Liver (tissue), 9 donors: Measurements from ENCODE around the gene CELF1. TPM values are rescaled to one million over a fixed set of nuclear protein-coding genes. Genes with fewer than 3 reads are reported as not detected.

ENCODE experiments used
- DNase-seq: peaks from one replicate; pipeline ENCODE4 v3.0.0-alpha.2; 2017; ENCODE audit warnings: low spot score
- H3K27ac ChIP-seq, 2 donors: one replicate each; pipeline ENCODE4 v1.7.0; 2013; ENCODE audit warnings: inconsistent platforms in 2 of 2, low read length in 2 of 2, control low read depth in 1 of 2, low read depth in 1 of 2, mild to moderate bottlenecking in 1 of 2
- H3K27me3 ChIP-seq, 4 donors: one replicate each; pipeline versions ENCODE4 v1.6.1 to v1.7.0; 2013; ENCODE audit warnings: low read length in 3 of 4, inconsistent platforms in 1 of 4, mild to moderate bottlenecking in 1 of 4, moderate library complexity in 1 of 4; ENCODE audit not compliant: control insufficient read depth in 4 of 4, insufficient read depth in 4 of 4
- H3K36me3 ChIP-seq, 4 donors: one replicate each; pipeline versions ENCODE4 v1.6.1 to v1.7.0; 2013; ENCODE audit warnings: low read length in 3 of 4, mild to moderate bottlenecking in 3 of 4, low read depth in 1 of 4, moderate library complexity in 1 of 4; ENCODE audit not compliant: control insufficient read depth in 4 of 4, insufficient read depth in 3 of 4
- H3K4me1 ChIP-seq, 4 donors: one replicate each; pipeline versions ENCODE4 v1.6.1 to v1.7.0; 2013; ENCODE audit warnings: low read length in 3 of 4, mild to moderate bottlenecking in 3 of 4, moderate library complexity in 1 of 4; ENCODE audit not compliant: control insufficient read depth in 4 of 4, insufficient read depth in 4 of 4
- H3K4me3 ChIP-seq, 3 donors: one replicate each; pipeline versions ENCODE4 v1.6.1 to v1.7.0; 2013; ENCODE audit warnings: low read length in 3 of 3, control low read depth in 1 of 3, low read depth in 1 of 3, mild to moderate bottlenecking in 1 of 3
- H3K9ac ChIP-seq, 2 donors: one replicate each; pipeline ENCODE4 v1.7.0; 2013; ENCODE audit warnings: low read length in 2 of 2, mild to moderate bottlenecking in 2 of 2, moderate library complexity in 2 of 2, control low read depth in 1 of 2, low read depth in 1 of 2
- H3K9me3 ChIP-seq, 4 donors: one replicate each; pipeline versions ENCODE4 v1.6.1 to v1.7.0; 2013; ENCODE audit warnings: low read length in 3 of 4; ENCODE audit not compliant: control insufficient read depth in 4 of 4
- ATF3 ChIP-seq: IDR thresholded peaks from 2 replicates; pipeline ENCODE4 v1.6.1; 2016; ENCODE audit warnings: antibody characterized with exemption
- EGR1 ChIP-seq, 2 donors: IDR thresholded peaks; 2 replicates each; pipeline ENCODE4 v1.6.1; 2016 to 2018; ENCODE audit warnings: antibody characterized with exemption in 2 of 2, low read depth in 2 of 2
- FOXA1 ChIP-seq: IDR thresholded peaks from 2 replicates; pipeline ENCODE4 v1.6.1; 2016; ENCODE audit warnings: antibody characterized with exemption
- FOXA2 ChIP-seq: IDR thresholded peaks from 2 replicates; pipeline ENCODE4 v1.6.1; 2016; ENCODE audit warnings: antibody characterized with exemption
- GABPA ChIP-seq, 2 donors: IDR thresholded peaks in 1 of 2; conservative IDR thresholded peaks in 1 of 2; 2 replicates each; pipeline ENCODE4 v1.6.1; 2016; ENCODE audit warnings: antibody characterized with exemption in 2 of 2, mild to moderate bottlenecking in 1 of 2, moderate library complexity in 1 of 2
- HNF4A ChIP-seq, 2 donors: conservative IDR thresholded peaks; 2 replicates each; pipeline ENCODE4 v1.6.1; 2016; ENCODE audit warnings: antibody characterized with exemption in 2 of 2, mild to moderate bottlenecking in 2 of 2
- HNF4G ChIP-seq: IDR thresholded peaks from 2 replicates; pipeline ENCODE4 v1.6.1; 2016; ENCODE audit warnings: antibody characterized with exemption
- JUND ChIP-seq, 2 donors: IDR thresholded peaks; 2 replicates each; pipeline ENCODE4 v1.6.1; 2016; ENCODE audit warnings: antibody characterized with exemption in 2 of 2
- MAX ChIP-seq: IDR thresholded peaks from 2 replicates; pipeline ENCODE4 v1.6.1; 2016; ENCODE audit warnings: antibody characterized with exemption
- NR2F2 ChIP-seq: IDR thresholded peaks from 2 replicates; pipeline ENCODE4 v1.6.1; 2016; ENCODE audit warnings: antibody characterized with exemption
- RAD21 ChIP-seq, 2 donors: IDR thresholded peaks; 2 replicates each; pipeline ENCODE4 v1.6.1; 2016; ENCODE audit warnings: antibody characterized with exemption in 2 of 2, mild to moderate bottlenecking in 2 of 2
- REST ChIP-seq: IDR thresholded peaks from 2 replicates; pipeline ENCODE4 v1.6.1; 2016; ENCODE audit warnings: antibody characterized with exemption, mild to moderate bottlenecking
- RXRA ChIP-seq, 2 donors: IDR thresholded peaks; 2 replicates each; pipeline ENCODE4 v1.6.1; 2017 to 2018; ENCODE audit warnings: antibody characterized with exemption in 2 of 2, mild to moderate bottlenecking in 1 of 2
- SP1 ChIP-seq: IDR thresholded peaks from 2 replicates; pipeline ENCODE4 v1.6.1; 2018; ENCODE audit warnings: antibody characterized with exemption, mild to moderate bottlenecking
- TAF1 ChIP-seq: conservative IDR thresholded peaks from 2 replicates; pipeline ENCODE4 v1.6.1; 2016; ENCODE audit warnings: antibody characterized with exemption, mild to moderate bottlenecking
- YY1 ChIP-seq: IDR thresholded peaks from 2 replicates; pipeline ENCODE4 v1.6.1; 2016; ENCODE audit warnings: antibody characterized with exemption, mild to moderate bottlenecking
- ZBTB33 ChIP-seq: IDR thresholded peaks from 2 replicates; pipeline ENCODE4 v1.6.1; 2016; ENCODE audit warnings: antibody characterized with exemption
- WGBS: extraction: QIAGEN DNeasy Blood & Tissue Kit; methylation state at CpG from one replicate; pipeline ENCODE4 v1.1.7; 2013; 5-methylcytosine and 5-hydroxymethylcytosine counted together
- polyA plus RNA-seq, 2 donors: library from polyadenylated mRNA; stranded (reverse) in 1 of 2; unstranded in 1 of 2; fragments of 200-250 nt in 1 of 2; fragments of >200 nt in 1 of 2; fragmentation: Nextera tagmentation in 1 of 2; extraction: Ambion mirVana in 1 of 2; gene quantifications; one replicate each; pipeline versions ENCODE4 v1.2.1 to v1.2.3, GENCODE V29; 2013 to 2015
- total RNA-seq, 2 donors: library from RNA; depleted of rRNA; stranded (reverse); fragments of >200 nt; gene quantifications; one replicate each; pipeline ENCODE4 v1.2.3, GENCODE V29; 2014
- TF ChIP-seq, protein P1 (sequence below): fragments of 150-350 bp; IDR thresholded peaks from 2 replicates; pipeline ENCODE4 v1.5.1; 2017; ENCODE audit warnings: improper control_type of control experiment, low read depth, low read length; ENCODE audit not compliant: missing input control
- donor health status: healthy.
- donor health status: healthy.
- donor health status: healthy.
- donor health status: healthy.
- donor health status: healthy.

CELF1 gene
- total and polyA plus RNA-seq, 4 donors = 23.5 to 139 (median 60.3) TPM

GRCh38 chr11:47437746-47438418 lies 115.0 kb downstream of the CELF1 start:
- Histone ChIP-seq H3K4me1 (peaks cover 3 to 35% (median 24%) of the 10 kb centered on the region in 4 donors), H3K4me3 (no peak overlapping the region), H3K27ac (peak overlapping the region; percentile 65), H3K27me3 (no peaks in the 10 kb centered on the region), H3K9me3 (no peaks in the 10 kb centered on the region), H3K9ac (peak overlapping the region in 1 of 2 donors; percentile 54), H3K36me3 (no peaks in the 10 kb centered on the region)
- TF ChIP-seq ZBTB33 = no peak
- TF ChIP-seq, protein P1, sequence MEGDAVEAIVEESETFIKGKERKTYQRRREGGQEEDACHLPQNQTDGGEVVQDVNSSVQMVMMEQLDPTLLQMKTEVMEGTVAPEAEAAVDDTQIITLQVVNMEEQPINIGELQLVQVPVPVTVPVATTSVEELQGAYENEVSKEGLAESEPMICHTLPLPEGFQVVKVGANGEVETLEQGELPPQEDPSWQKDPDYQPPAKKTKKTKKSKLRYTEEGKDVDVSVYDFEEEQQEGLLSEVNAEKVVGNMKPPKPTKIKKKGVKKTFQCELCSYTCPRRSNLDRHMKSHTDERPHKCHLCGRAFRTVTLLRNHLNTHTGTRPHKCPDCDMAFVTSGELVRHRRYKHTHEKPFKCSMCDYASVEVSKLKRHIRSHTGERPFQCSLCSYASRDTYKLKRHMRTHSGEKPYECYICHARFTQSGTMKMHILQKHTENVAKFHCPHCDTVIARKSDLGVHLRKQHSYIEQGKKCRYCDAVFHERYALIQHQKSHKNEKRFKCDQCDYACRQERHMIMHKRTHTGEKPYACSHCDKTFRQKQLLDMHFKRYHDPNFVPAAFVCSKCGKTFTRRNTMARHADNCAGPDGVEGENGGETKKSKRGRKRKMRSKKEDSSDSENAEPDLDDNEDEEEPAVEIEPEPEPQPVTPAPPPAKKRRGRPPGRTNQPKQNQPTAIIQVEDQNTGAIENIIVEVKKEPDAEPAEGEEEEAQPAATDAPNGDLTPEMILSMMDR = no peak
- peak; percentile 86 for TF ChIP-seq SP1
- TF ChIP-seq ATF3 = no peak
- peak in 1 of 2 donors; percentile 58 for TF ChIP-seq JUND (IDR thresholded peaks at IDR 0.05)
- TF ChIP-seq RXRA (IDR thresholded peaks at IDR 0.05) = peak; percentile 63 to 81
- peak; percentile 84 for TF ChIP-seq HNF4G
- no peak for TF ChIP-seq FOXA2
- TF ChIP-seq RAD21 (IDR thresholded peaks at IDR 0.05) = peak; percentile 21 to 39
- no peak for TF ChIP-seq MAX
- TF ChIP-seq GABPA (IDR thresholded peaks at IDR 0.05 in 1 of 2, conservative IDR thresholded peaks at IDR 0.05 in 1 of 2) = no peak
- peak; percentile 90 for TF ChIP-seq YY1
- no peak for TF ChIP-seq NR2F2
- peak; percentile 90 for TF ChIP-seq HNF4A (conservative IDR thresholded peaks at IDR 0.05)
- TF ChIP-seq EGR1 (IDR thresholded peaks at IDR 0.05; ENCODE audit: low read depth in 2 of 2) = no peak
- peak; percentile 58 for TF ChIP-seq FOXA1
- TF ChIP-seq REST = peak; percentile 86
- TF ChIP-seq TAF1 = no peak
- DNase-seq = no peak
- WGBS = 44% methylated on average over 16 of the region's 16 CpGs
